ENCODE data around the gene PTGR1.

PTGR1 gene

DNA sequence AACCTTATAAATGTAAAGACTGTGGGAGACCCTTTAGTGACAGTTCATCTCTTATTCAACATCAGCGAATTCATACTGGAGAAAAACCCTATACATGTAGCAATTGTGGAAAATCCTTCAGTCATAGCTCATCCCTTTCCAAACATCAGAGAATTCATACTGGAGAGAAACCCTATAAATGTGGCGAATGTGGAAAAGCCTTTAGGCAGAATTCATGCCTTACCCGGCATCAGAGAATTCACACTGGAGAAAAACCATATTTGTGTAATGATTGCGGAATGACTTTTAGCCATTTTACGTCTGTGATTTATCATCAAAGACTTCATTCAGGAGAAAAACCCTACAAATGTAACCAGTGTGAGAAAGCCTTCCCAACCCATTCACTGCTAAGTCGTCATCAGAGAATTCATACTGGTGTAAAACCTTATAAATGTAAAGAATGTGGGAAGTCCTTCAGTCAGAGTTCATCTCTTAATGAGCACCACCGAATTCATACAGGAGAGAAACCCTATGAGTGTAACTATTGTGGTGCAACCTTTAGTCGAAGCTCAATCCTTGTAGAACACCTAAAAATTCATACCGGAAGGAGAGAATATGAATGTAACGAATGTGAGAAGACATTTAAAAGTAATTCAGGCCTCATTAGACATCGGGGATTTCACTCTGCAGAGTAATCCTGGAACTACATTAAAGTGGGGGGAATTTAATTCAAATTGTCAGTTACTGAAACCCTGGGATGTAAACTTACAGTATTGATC lies 56.8 kb downstream of the PTGR1 start:
- TF ChIP-seq, protein P1, sequence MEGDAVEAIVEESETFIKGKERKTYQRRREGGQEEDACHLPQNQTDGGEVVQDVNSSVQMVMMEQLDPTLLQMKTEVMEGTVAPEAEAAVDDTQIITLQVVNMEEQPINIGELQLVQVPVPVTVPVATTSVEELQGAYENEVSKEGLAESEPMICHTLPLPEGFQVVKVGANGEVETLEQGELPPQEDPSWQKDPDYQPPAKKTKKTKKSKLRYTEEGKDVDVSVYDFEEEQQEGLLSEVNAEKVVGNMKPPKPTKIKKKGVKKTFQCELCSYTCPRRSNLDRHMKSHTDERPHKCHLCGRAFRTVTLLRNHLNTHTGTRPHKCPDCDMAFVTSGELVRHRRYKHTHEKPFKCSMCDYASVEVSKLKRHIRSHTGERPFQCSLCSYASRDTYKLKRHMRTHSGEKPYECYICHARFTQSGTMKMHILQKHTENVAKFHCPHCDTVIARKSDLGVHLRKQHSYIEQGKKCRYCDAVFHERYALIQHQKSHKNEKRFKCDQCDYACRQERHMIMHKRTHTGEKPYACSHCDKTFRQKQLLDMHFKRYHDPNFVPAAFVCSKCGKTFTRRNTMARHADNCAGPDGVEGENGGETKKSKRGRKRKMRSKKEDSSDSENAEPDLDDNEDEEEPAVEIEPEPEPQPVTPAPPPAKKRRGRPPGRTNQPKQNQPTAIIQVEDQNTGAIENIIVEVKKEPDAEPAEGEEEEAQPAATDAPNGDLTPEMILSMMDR (conservative IDR thresholded peaks at IDR 0.05; ENCODE audit: low read length): no peak
- no peak for DNase-seq (ENCODE audit: low read depth)
- no peak overlapping the region for H3K4me3 ChIP-seq (ENCODE audit: low read length)

DNA sequence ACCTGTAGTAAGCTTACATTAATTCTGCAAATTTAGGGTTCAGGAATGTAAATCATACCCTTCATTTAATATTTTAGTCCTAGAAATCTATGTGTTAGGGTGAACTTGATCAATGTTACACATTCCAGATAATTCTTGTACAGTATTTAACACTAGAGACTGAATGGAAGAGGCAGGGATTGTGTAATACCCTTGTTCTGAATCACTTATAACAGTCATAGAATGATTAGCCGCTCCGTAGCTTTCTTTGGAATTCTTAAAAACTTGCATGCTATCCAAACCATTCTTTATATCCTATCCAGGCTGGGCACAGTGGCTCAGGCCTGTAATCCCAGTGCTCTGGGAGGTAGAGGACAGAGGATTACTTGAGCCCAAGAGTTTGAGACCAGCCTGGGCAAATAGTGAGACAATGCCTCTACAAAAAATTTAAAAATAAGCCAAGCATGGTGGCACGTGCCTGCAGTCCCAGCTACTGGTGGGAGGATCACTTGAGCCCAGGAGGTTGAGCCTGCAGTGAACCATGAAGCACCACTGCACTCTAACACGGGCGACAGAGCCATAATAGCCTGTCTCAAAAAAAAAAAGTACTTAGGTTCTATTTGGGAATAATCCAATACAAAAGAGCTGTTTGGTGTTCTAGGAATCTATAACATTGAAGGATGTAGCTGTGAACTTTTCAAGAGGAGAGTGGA lies 66.2 kb downstream of the PTGR1 start:
- no peak overlapping the region for H3K4me3 ChIP-seq (ENCODE audit: low read length)
- DNase-seq (ENCODE audit: low read depth): peak; percentile 28
- TF ChIP-seq, protein P1 (conservative IDR thresholded peaks at IDR 0.05; ENCODE audit: low read length): no peak

DNA sequence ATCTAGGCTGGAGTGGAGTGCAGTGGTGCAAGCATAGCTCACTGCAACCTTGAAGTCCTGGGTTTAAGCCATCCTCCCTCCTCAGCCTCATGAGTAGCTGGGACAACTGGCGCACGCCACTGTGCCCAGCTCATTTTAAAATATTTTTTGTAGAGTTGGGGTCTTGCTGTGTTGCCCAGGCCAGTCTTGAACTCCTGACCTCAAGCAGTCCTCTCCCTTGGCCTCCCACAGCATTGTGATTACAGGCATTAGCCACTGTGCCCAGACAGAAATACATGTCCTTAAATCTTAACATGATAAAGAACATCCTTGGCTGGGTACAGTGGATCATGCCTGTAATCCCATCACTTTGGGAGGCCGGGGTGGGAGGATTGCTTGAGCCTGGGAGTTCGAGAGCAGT lies 67.7 kb downstream of the PTGR1 start:
- no peak overlapping the region for H3K4me3 ChIP-seq (ENCODE audit: low read length)
- TF ChIP-seq, protein P1 (conservative IDR thresholded peaks at IDR 0.05; ENCODE audit: low read length): no peak
- DNase-seq (ENCODE audit: low read depth): no peak

DNA sequence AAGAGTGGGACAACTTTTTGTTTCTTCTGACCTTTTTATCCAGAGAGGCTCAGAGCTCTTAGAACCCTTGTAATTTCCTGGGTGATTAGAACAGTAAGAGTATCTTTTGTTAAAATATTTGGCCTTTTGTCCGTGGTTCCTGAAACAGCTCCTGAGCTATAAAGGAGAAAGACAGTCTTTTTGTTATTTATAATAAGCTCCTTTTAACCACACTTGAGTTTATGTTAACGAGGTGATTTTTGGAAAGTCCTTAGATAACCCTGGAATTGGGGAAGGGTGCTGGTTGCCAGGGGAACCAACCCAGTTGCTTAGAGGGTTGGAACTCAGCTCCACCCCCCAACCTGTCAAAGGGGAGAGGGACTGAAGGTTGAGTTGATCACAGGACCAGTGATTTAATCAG lies 69.7 kb downstream of the PTGR1 start:
- H3K4me3 ChIP-seq (ENCODE audit: low read length): no peak overlapping the region
- no peak for DNase-seq (ENCODE audit: low read depth)
- TF ChIP-seq, protein P1 (conservative IDR thresholded peaks at IDR 0.05; ENCODE audit: low read length): no peak

DNA sequence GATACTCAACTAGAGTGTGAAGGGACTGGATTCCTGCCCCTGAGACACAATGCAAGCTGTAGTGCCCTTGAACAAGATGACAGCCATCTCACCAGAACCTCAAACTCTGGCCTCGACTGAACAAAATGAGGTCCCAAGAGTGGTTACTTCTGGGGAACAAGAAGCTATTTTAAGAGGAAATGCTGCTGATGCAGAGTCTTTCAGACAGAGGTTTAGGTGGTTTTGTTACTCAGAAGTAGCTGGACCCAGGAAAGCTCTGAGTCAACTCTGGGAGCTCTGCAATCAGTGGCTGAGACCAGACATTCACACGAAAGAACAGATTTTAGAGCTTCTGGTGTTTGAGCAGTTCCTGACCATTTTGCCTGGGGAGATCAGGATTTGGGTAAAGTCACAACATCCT lies 72.1 kb downstream of the PTGR1 start:
- DNase-seq (ENCODE audit: low read depth): peak; percentile 18
- H3K4me3 ChIP-seq (ENCODE audit: low read length): no peak overlapping the region
- TF ChIP-seq, protein P1 (conservative IDR thresholded peaks at IDR 0.05; ENCODE audit: low read length): no peak

DNA sequence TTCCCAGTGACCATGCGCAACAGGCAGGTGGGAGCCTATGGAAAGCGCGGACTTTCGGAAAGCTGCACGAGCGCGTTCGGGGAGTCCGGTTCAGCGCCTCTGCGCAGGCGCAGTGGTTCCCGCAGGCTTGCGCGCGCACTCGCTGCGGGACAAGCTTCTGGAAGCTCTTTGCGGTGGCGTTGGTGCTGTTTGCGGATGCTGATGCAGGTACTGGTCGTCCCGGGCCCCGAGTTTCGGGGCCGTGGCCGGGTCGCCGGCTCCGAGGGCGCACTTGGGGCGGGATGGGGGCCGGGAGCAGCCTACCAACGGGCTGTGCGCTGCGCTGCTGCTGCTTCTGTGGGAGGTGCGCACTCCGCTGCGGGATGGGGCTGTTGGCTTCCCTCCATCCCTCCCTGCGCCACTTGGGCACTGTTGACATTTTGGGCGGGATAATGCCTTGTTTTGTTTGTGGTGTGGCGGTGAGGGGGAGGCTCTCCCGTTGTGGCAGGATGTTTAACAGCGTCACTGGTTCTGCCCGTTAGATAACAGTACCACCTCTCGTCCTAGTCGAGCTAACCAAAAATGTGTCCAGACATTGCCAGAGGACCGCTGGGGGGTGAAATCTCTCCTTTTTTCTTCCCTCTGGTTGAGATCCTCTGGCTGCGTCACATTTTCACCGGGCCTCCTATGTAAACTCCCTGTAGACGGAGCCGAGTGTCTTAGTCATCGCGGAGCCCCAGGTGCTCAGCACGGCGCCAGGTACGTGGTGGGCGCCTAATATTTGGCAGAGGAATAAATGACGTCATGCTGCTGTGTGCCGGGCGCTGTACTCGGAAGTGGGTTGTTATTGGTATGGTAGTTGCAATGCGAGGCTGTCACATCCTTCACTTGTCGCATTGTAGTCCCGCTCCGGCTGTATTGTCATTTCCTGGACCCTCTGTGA lies 74.1 kb downstream of the PTGR1 start, which contains the start of gene ZNF483:
ZNF483 (plus strand) TSS at position 124 of the 922 bp plus-strand sequence. CDS start 2,217 bp downstream, outside the sequence.
- TF ChIP-seq, protein P1 (conservative IDR thresholded peaks at IDR 0.05; ENCODE audit: low read length): no peak
- H3K4me3 ChIP-seq (ENCODE audit: low read length): peak within 1 kb of the TSS; percentile 87
- peak; percentile 59 for DNase-seq (ENCODE audit: low read depth)

All from AG10803 (cell line).